GM12872 (cell line): ENCODE results near the gene CNOT3.
A peak's percentile ranks its signal among the peaks of the same experiment; 100 is the strongest.

ENCODE experiments used
- TF ChIP-seq, protein P1 (sequence below): IDR thresholded peaks from 3 replicates; pipeline ENCODE4 v1.5.1; 2011; ENCODE audit warnings: low read depth, mild to moderate bottlenecking, low read length, moderate library complexity; ENCODE audit not compliant: insufficient read depth

Gene CNOT3

DNA sequence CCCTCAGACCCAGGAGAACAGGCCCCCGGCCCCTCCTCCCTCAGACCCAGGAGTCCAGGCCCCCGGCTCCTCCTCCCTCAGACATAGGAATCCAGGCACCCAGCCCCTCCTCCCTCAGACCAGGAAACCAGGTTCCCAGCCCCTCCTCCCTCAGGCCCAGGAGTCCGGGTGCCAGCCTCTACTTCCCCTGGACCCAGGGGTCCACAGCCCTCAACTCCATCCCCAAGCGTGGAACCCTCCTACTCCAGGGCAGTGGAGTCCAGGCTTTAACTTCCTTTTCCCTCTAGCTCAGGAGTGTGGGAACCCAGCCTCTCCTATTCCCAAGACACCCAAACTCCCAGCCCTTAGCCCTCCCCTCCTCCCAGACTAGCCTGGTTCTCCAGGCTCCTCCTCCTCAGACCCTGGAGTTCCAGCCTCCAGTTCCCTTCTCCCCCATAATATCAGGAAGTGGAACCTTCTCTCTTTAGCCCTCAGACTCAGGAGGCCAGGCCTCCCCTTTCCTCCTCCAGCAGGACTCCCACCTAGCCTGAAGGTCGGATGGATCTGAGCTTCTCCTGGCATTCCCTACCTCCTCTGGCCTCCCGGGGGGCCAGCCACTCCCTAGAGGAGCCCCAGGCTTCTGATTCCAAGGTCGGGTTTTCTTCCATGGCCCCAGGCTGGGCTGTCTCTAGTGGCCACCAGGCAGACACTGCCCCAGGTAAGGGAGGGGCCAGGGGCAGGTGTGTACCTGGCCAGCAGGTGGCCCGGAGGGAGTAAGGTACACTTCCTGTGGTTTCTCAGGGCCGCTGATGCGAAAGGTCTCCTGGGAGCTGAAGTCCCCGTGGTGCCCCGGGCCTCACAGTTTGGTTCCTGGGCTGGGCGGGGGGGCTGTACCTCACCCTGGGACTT is 35.2 kb downstream of the CNOT3 start, which contains the start of gene TMC4:
Gene TMC4, minus strand, starts transcription at position 690 of the 888 bp plus-strand sequence. Its CDS starts 43 bp downstream, at position 647.
- TF ChIP-seq, protein P1, sequence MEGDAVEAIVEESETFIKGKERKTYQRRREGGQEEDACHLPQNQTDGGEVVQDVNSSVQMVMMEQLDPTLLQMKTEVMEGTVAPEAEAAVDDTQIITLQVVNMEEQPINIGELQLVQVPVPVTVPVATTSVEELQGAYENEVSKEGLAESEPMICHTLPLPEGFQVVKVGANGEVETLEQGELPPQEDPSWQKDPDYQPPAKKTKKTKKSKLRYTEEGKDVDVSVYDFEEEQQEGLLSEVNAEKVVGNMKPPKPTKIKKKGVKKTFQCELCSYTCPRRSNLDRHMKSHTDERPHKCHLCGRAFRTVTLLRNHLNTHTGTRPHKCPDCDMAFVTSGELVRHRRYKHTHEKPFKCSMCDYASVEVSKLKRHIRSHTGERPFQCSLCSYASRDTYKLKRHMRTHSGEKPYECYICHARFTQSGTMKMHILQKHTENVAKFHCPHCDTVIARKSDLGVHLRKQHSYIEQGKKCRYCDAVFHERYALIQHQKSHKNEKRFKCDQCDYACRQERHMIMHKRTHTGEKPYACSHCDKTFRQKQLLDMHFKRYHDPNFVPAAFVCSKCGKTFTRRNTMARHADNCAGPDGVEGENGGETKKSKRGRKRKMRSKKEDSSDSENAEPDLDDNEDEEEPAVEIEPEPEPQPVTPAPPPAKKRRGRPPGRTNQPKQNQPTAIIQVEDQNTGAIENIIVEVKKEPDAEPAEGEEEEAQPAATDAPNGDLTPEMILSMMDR = 0 out of 3 replicates have a peak, but pooled peaks have one; percentile 16

DNA sequence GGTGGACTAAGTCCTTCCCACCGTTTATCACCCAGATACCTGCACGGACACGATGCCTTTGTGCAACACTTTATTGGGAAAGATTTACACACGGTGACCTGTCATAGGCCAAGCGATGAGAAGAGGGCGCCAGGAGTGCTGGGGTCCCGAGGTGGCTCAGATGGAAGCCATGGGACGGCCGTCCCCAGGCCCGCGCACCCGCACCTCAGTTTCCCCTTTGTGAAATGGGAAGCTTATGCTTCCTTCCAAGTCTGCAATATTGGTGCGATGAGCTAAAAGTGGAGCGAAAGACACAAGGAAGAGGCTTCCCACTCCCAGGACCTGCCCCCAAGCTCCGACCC is 35.8 kb downstream of the CNOT3 start:
- TF ChIP-seq, protein P1 = no peak

DNA sequence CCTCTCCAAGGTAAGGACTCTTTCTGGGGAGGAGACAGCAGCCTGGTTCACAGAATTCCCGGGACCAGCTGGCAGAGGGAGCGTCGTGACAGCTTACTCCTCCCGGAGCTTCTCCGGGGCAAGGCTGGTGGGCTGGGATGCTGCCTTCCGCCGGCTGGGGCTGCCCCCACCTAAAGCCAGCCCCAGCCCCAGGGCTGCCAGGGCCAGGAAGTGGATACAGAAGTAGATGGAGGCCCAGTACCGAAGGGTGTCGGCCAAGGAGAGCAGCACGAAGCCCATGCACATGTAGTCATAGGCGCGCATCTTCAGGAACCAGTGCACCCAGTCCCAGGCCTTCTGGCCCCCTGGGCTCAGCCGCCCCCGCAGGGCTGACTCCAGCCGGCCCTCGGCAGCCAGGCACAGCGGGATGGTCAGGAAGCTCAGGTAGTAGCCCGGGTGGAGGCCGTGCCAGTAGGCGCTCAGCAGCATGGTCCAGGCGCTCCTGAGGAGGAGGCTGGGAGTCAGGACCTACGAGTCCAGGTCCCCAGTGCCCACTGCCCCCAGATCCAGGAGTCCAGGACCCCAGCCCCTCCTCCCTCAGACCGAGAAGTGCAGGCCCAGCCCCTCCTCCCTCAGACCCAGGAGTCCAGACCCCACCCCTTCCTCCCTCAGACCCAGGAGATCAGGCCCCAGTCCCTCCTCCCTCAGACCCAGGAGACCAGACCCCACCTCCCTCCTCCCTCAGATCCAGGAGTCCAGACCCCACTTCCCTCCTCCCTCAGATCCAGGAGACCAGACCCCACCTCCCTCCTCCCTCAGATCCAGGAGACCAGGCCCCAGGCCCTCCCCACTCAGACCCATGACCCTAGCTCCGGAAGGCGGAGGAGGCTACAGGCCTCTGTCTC is 36.6 kb downstream of the CNOT3 start:
- TF ChIP-seq, protein P1 = no peak

DNA sequence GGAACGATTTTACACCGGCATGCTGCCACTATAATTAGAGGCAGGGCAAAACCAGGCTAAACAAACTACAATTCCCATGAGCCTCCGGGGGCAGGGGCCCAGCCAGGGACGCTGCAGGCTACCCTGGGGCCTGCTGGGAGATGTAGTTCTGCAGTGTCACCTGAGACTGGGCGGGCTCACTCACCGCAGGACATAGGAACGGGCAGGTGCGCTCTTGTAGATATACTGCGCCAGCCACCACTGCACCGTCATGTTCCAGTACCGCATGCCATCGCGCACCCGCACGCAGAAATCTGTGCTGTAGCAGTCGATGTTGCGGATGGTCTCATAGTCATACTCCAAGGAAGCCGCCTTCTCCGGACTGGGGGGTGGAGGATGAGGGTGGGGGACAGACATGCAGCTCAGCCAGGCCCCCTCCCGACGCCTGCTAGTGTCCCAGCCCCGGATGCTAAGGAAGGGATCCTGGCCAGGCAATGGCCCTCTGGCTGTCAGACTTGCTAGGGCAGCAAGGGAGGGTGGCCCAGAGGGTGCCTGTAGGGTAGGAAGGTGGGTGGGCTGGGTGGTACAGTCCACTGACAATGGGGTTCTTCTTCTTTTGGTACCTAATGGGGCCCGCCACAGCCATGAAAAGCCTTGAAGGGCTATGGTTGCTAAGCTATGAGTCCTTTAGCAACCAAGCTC is 41.2 kb downstream of the CNOT3 start:
- TF ChIP-seq, protein P1 = no peak

DNA sequence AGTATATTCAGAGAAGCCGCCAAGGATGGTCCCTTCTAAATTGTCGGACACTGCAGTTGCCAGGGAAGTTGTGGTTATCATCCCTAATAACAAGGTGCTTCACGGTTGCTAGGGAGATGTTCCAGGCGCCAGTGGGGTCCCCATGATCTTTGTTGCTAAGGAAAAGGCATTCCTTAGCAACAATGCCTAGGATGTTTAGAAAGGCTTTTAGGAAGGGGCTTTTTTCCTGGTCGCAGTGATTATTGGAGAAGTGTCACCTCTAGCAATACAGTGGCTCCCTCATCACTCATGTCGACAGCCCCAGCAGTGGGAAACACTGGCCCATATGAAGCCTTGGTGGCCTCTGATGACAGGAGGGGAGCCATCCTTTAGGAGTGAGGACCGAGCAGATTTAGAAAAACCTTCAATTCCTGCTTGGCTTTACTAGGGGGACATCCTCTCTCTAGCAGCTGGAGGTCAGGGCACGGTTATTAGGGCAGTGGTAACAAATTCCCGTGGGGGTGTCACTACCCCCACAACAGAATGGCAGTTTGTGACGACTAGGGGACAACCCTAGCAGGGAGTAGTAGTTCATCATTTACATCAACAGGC is 41.8 kb downstream of the CNOT3 start:
- TF ChIP-seq, protein P1 = no peak

DNA sequence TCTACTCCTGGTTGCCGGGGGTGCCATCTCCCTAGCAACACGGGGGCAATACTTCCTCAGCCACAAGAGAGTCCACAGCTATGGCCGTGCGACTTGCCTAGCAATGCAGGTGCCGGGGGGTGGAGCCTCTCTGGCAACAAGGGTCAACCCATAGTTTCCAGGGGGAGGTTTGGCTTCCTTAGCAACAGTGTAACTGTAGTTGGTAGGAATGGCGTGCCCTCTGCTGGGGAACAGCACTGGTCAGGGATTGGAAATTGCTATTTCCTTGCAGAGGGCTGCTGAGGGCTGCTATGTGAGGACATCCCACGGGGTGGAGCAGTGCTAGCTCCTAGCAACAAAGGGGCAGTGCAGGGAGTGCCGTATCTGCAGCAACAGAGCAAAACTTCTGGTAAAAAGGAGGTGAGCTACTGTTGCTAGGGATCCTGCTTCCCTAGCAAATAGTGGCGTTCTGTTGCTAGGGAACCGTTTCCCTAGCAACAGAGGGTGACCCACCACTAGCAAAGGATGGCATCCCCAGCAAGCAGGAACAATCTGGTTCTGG is 42.4 kb downstream of the CNOT3 start:
- TF ChIP-seq, protein P1 = no peak; the same call in 2 of the 3 replicates
